B cell (primary cell): ENCODE results near the gene PIERCE2. TPM values are rescaled to one million over a fixed set of nuclear protein-coding genes. Genes with fewer than 3 reads are reported as not detected.

ENCODE experiments used
- ATAC-seq: fragments of 200-7000 bp; cut with Tn5 transposase; one replicate; pipeline ENCODE4 v1.10.0; 2021; ENCODE audit warnings: low read depth, mild to moderate bottlenecking, moderate number of reproducible peaks, moderate library complexity
- CTCF ChIA-PET: fragments of 350-600 bp; sonication (Branson Sonifier 250); formaldehyde crosslinking; loops from one replicate; lab custom pipeline; 2021; ENCODE audit warnings: antibody characterized with exemption, inconsistent platforms; lab: Charles Lee
- POLR2A ChIA-PET: fragments of 350-600 bp; sonication (Branson Sonifier 250); formaldehyde crosslinking; loops from one replicate; lab custom pipeline; 2021; ENCODE audit warnings: antibody characterized with exemption; lab: Charles Lee
- DNase-seq: peaks from one replicate; pipeline ENCODE4 v3.0.0; 2013
- H2AFZ ChIP-seq: 2 replicates; pipeline ENCODE4 v1.6.1; 2012; ENCODE audit warnings: mild to moderate bottlenecking, low read depth, low read length; ENCODE audit not compliant: insufficient read depth, poor library complexity, severe bottlenecking
- H3K27ac ChIP-seq, 2 donors: 1 replicate in 1 of 2; 2 replicates in 1 of 2; pipeline ENCODE4 v1.5.1; 2012 to 2013; ENCODE audit warnings: low read length in 2 of 2, mild to moderate bottlenecking in 2 of 2, moderate library complexity in 1 of 2
- H3K27me3 ChIP-seq, 4 experiments: fragments of 200-600 bp in 1 of 4; sonication (generic) in 1 of 4; replicated peaks in 1 of 4; 1 replicate in 2 of 4; 2 replicates in 2 of 4; pipeline versions ENCODE4 v1.6.1 to v1.7.0; 2013 to 2016; ENCODE audit warnings: low read length in 3 of 4, mild to moderate bottlenecking in 2 of 4, mixed read lengths in 1 of 4, moderate library complexity in 1 of 4; ENCODE audit not compliant: insufficient read depth in 4 of 4, control insufficient read depth in 3 of 4; ENCODE audit errors: control extremely low read depth in 1 of 4
- H3K36me3 ChIP-seq, 2 experiments: replicated peaks in 1 of 2; 1 replicate in 1 of 2; 2 replicates in 1 of 2; pipeline versions ENCODE4 v1.6.1 to v1.7.1; 2013; ENCODE audit warnings: low read length in 1 of 2; ENCODE audit not compliant: insufficient read depth in 2 of 2, control insufficient read depth in 1 of 2; ENCODE audit errors: control extremely low read depth in 1 of 2, extremely low read depth in 1 of 2
- H3K4me1 ChIP-seq, 2 donors: fragments of 200-600 bp in 1 of 2; sonication (generic) in 1 of 2; 1 replicate in 1 of 2; 2 replicates in 1 of 2; pipeline versions ENCODE4 v1.5.1 to v1.6.1; 2013 to 2017; ENCODE audit warnings: low read length in 2 of 2; ENCODE audit not compliant: control insufficient read depth in 2 of 2, insufficient read depth in 2 of 2
- H3K4me2 ChIP-seq: replicated peaks from 2 replicates; pipeline ENCODE3; 2012; ENCODE audit warnings: mild to moderate bottlenecking, low read depth, low read length; ENCODE audit not compliant: poor library complexity, severe bottlenecking
- H3K4me3 ChIP-seq, 5 experiments: fragments of 200-600 bp in 1 of 5; sonication (generic) in 1 of 5; 1 replicate in 3 of 5; 2 replicates in 2 of 5; pipeline versions ENCODE4 v1.5.1 to v1.7.0; 2011 to 2016; ENCODE audit warnings: low read length in 4 of 5, mild to moderate bottlenecking in 4 of 5, low read depth in 2 of 5, control low read depth in 1 of 5, moderate library complexity in 1 of 5; ENCODE audit not compliant: insufficient read depth in 1 of 5; ENCODE audit errors: control extremely low read depth in 1 of 5, extremely low read depth in 1 of 5
- H3K79me2 ChIP-seq: fragments of 200-600 bp; sonication (generic); one replicate; pipeline ENCODE4 v1.6.0; 2016; ENCODE audit warnings: low read length; ENCODE audit not compliant: control insufficient read depth, insufficient read depth
- H3K9ac ChIP-seq: fragments of 200-600 bp; sonication (generic); 2 replicates; pipeline ENCODE4 v1.6.1; 2017; ENCODE audit warnings: mild to moderate bottlenecking, low read length, moderate library complexity
- H3K9me3 ChIP-seq, 3 donors: one replicate each; pipeline versions ENCODE4 v1.6.1 to v1.7.1; 2013; ENCODE audit warnings: low read length in 2 of 3; ENCODE audit not compliant: control insufficient read depth in 2 of 3, insufficient read depth in 1 of 3; ENCODE audit errors: control extremely low read depth in 1 of 3
- H4K20me1 ChIP-seq: 2 replicates; pipeline ENCODE4 v1.6.0; 2012; ENCODE audit warnings: mild to moderate bottlenecking, low read length; ENCODE audit not compliant: insufficient read depth, control insufficient read depth, poor library complexity, severe bottlenecking
- H3K27ac Mint-ChIP-seq: one replicate; pipeline ENCODE4 v1.8.0; 2021; ENCODE audit warnings: mixed read lengths
- H3K27me3 Mint-ChIP-seq: one replicate; pipeline ENCODE4 v1.8.0; 2021; ENCODE audit warnings: mixed read lengths
- H3K4me1 Mint-ChIP-seq: one replicate; pipeline ENCODE4 v1.8.0; 2021; ENCODE audit warnings: mixed read lengths
- H3K4me3 Mint-ChIP-seq: one replicate; pipeline ENCODE4 v1.8.0; 2021; ENCODE audit warnings: mixed read lengths
- H3K9me3 Mint-ChIP-seq: one replicate; pipeline ENCODE4 v1.8.0; 2022; ENCODE audit warnings: mixed read lengths; ENCODE audit not compliant: insufficient read depth
- CTCF ChIP-seq: fragments of 200-600 bp; IDR thresholded peaks from one replicate; pipeline ENCODE4 v1.8.0; 2022; ENCODE audit warnings: antibody characterized with exemption, mild to moderate bottlenecking
- EZH2 ChIP-seq: IDR thresholded peaks from 2 replicates; pipeline ENCODE4 v1.6.1; 2012; ENCODE audit warnings: borderline replicate concordance, low read depth, mild to moderate bottlenecking, moderate library complexity, low read length; ENCODE audit not compliant: insufficient read depth, poor library complexity, severe bottlenecking
- WGBS: methylation state at CpG from one replicate; pipeline ENCODE4 v1.1.5; 2013; ENCODE audit warnings: missing lambda C conversion rate; ENCODE audit not compliant: insufficient coverage; 5-methylcytosine and 5-hydroxymethylcytosine counted together
- intact Hi-C: fragments of 100-400 bp; cut with micrococcal nuclease; formaldehyde crosslinking; loops from one replicate; pipeline ENCODE4 v1.10.0; 2022
- polyA plus RNA-seq: library from polyadenylated mRNA; depleted of rRNA; stranded (reverse); fragments of >200 nt; gene quantifications from 2 replicates; pipeline ENCODE4 v1.2.3, GENCODE V29; 2012
- total RNA-seq, 2 donors: library from RNA; stranded (reverse); fragments of 120-200 nt in 1 of 2; gene quantifications; 1 replicate in 1 of 2; 2 replicates in 1 of 2; pipeline versions ENCODE4 v1.2.3 to v1.2.4, GENCODE V29; 2013 to 2022

The PIERCE2 gene
- total and polyA plus RNA-seq, 2 donors (not counting 1 experiment from before 2014, with no cell fraction given): 1.1 to 1.8 TPM

- no peaks in the 10 kb centered on the region for H3K79me2 ChIP-seq
- H3K27ac ChIP-seq: peak overlapping the region in 1 of 2 donors; percentile 32
- H3K36me3 ChIP-seq: peaks cover 3 to 17% of the 10 kb centered on the region in 2 experiments
- Mint-ChIP-seq H3K27ac (no peak overlapping the region), H3K4me3 (no peak overlapping the region), H3K4me1 (peaks cover 2% of the 10 kb centered on the region), H3K27me3 (no peaks in the 10 kb centered on the region), H3K9me3 (no peaks in the 10 kb centered on the region)
- CTCF ChIA-PET: interaction anchor here (0.9 kb wide), 1 partner anchor 75 kb away, joined by 4 read pairs; no protein-coding TSS in a partner anchor
- 13% methylated on average over 2 of the region's 6 CpGs for WGBS
- DNase-seq (no peak), ATAC-seq (no peak)
- TF ChIP-seq EZH2: no peak
- no peak for TF ChIP-seq CTCF
- no peaks in the 10 kb centered on the region for H3K4me1 ChIP-seq
- H3K27me3 ChIP-seq: no peaks in the 10 kb centered on the region
- no peak overlapping the region for H3K9ac ChIP-seq
- POLR2A ChIA-PET: no interaction called here
- H3K9me3 ChIP-seq: no peaks in the 10 kb centered on the region
- no peak overlapping the region for H3K4me2 ChIP-seq
- no peak overlapping the region for H2AFZ ChIP-seq
- no peaks in the 10 kb centered on the region for H4K20me1 ChIP-seq
- intact Hi-C loops: no loop called here
- no peak overlapping the region for H3K4me3 ChIP-seq
Observed at GRCh38 chr15:55360256-55360655, 48.0 kb upstream of the PIERCE2 start.

GRCh38 chr15:55361048-55361447 lies 47.2 kb upstream of the PIERCE2 start:
- no peaks in the 10 kb centered on the region for H3K4me1 ChIP-seq
- H3K9ac ChIP-seq: no peak overlapping the region
- H3K27ac Mint-ChIP-seq: no peak overlapping the region
- H3K4me3 Mint-ChIP-seq: no peak overlapping the region
- intact Hi-C loops: no loop called here
- no peak overlapping the region for H3K27ac ChIP-seq
- no CpG with 5 or more reads among the region's 10 CpGs for WGBS
- no peak for DNase-seq
- peaks cover 2% of the 10 kb centered on the region for H3K4me1 Mint-ChIP-seq
- H3K36me3 ChIP-seq: peaks cover 3 to 17% of the 10 kb centered on the region in 2 experiments
- H3K27me3 ChIP-seq: no peaks in the 10 kb centered on the region
- no peak overlapping the region for H3K4me2 ChIP-seq
- ChIA-PET POLR2A (no interaction called here), CTCF (interaction anchor here (0.6 to 0.9 kb wide), 2 partner anchors 75 to 773 kb away, joined by 3 to 4 read pairs; no protein-coding TSS in a partner anchor)
- H3K4me3 ChIP-seq: no peak overlapping the region
- H3K9me3 Mint-ChIP-seq: no peaks in the 10 kb centered on the region
- no peaks in the 10 kb centered on the region for H3K27me3 Mint-ChIP-seq
- no peaks in the 10 kb centered on the region for H3K9me3 ChIP-seq
- H2AFZ ChIP-seq: no peak overlapping the region
- H3K79me2 ChIP-seq: no peaks in the 10 kb centered on the region
- no peak for TF ChIP-seq CTCF
- no peak for TF ChIP-seq EZH2
- no peaks in the 10 kb centered on the region for H4K20me1 ChIP-seq
- no peak for ATAC-seq
